HCT116 (cell line): Measurements from ENCODE around the gene OTOP2. TPM values are rescaled to one million over a fixed set of nuclear protein-coding genes. Genes with fewer than 3 reads are reported as not detected.

Experiments
- ATAC-seq: fragments of 200-7000 bp; cut with Tn5 transposase; 2 replicates; pipeline ENCODE4 v1.9.1; 2020; ENCODE audit warnings: mild to moderate bottlenecking, moderate library complexity
- BruUV-seq: library from RNA; stranded (reverse); fragments of 400-500 nt; replicated peaks from 2 replicates; lab custom pipeline; 2021; lab: Mats Ljungman, UMichigan
- CTCF ChIA-PET: fragments of 300-600 bp; sonication (Branson Sonifier 250); formaldehyde crosslinking; loops from one replicate; lab custom pipeline; 2021; ENCODE audit warnings: antibody characterized with exemption; lab: Charles Lee
- POLR2A ChIA-PET: fragments of 300-600, 350-600 bp; sonication (Branson Sonifier 250); formaldehyde crosslinking; loops from one replicate; lab custom pipeline; 2021; ENCODE audit warnings: antibody characterized with exemption; lab: Charles Lee
- RAD21 ChIA-PET, 2 experiments: fragments of 300-600 bp; sonication (Branson Sonifier 250); formaldehyde crosslinking; loops; one replicate each; lab custom pipeline; 2023; ENCODE audit warnings: low total read pairs in 2 of 2; ENCODE audit not compliant: uncharacterized antibody in 2 of 2, unreplicated experiment in 2 of 2, low non-redundant PET in 1 of 2; lab: Charles Lee
- DNase-seq: peaks from one replicate; pipeline ENCODE4 v3.0.0-alpha.2; 2010; ENCODE audit warnings: low read depth, low spot score
- H2AFZ ChIP-seq: fragments of 200-600 bp; shearing (Covaris generic), sonication (generic); 2 replicates; pipeline ENCODE4 v1.6.1; 2017; ENCODE audit warnings: low read depth, mixed run types, mixed read lengths, antibody characterized with exemption, low read length; ENCODE audit not compliant: poor library complexity, severe bottlenecking
- H3K27ac ChIP-seq: 2 replicates; pipeline ENCODE4 v1.5.1; 2012; ENCODE audit warnings: low read depth, low read length
- H3K27me3 ChIP-seq: fragments of 200-600 bp; sonication (generic); 2 replicates; pipeline ENCODE4 v1.6.1; 2016; ENCODE audit warnings: mixed run types, low read length, mixed read lengths; ENCODE audit not compliant: insufficient read depth
- H3K36me3 ChIP-seq, 2 experiments: fragments of 200-500 bp in 1 of 2; fragments of 200-600 bp in 1 of 2; sonication (Bioruptor generic) in 1 of 2; sonication (generic) in 1 of 2; 2 replicates each; pipeline versions ENCODE4 v1.5.1 to v1.6.1; 2014 to 2016; ENCODE audit warnings: low read length in 2 of 2, inconsistent platforms in 1 of 2, mixed read lengths in 1 of 2, mixed run types in 1 of 2; ENCODE audit not compliant: insufficient read depth in 2 of 2, control insufficient read depth in 1 of 2
- H3K4me1 ChIP-seq, 2 experiments: fragments of 200-600 bp in 1 of 2; sonication (generic) in 1 of 2; 2 replicates each; pipeline versions ENCODE4 v1.5.1 to v1.6.1; 2012 to 2017; ENCODE audit warnings: low read length in 2 of 2, inconsistent platforms in 1 of 2, mild to moderate bottlenecking in 1 of 2, mixed read lengths in 1 of 2, mixed run types in 1 of 2, moderate library complexity in 1 of 2; ENCODE audit not compliant: insufficient read depth in 2 of 2, control insufficient read depth in 1 of 2
- H3K4me2 ChIP-seq: fragments of 200-600 bp; sonication (generic); 2 replicates; pipeline ENCODE4 v1.6.1; 2017; ENCODE audit warnings: mixed run types, low read length, mixed read lengths
- H3K4me3 ChIP-seq, 2 experiments: fragments of 200-600 bp in 1 of 2; sonication (generic) in 1 of 2; replicated peaks in 1 of 2; 2 replicates each; pipeline ENCODE4 v1.5.1; 2011 to 2016; ENCODE audit warnings: low read length in 2 of 2, control low read depth in 1 of 2, low read depth in 1 of 2, mild to moderate bottlenecking in 1 of 2, mixed read lengths in 1 of 2, mixed run types in 1 of 2
- H3K79me2 ChIP-seq: fragments of 200-600 bp; sonication (generic); 2 replicates; pipeline ENCODE4 v1.6.1; 2017; ENCODE audit warnings: mild to moderate bottlenecking, mixed run types, low read length, moderate library complexity, mixed read lengths; ENCODE audit not compliant: insufficient read depth
- H3K9ac ChIP-seq: fragments of 200-600 bp; sonication (generic); 2 replicates; pipeline ENCODE4 v1.6.1; 2016; ENCODE audit warnings: low read length, mixed read lengths
- H3K9me2 ChIP-seq: fragments of 200-600 bp; sonication (generic), shearing (Covaris generic); 2 replicates; pipeline ENCODE4 v1.6.1; 2017; ENCODE audit warnings: mixed run types, mild to moderate bottlenecking, moderate library complexity; ENCODE audit not compliant: insufficient read depth
- H3K9me3 ChIP-seq, 2 experiments: fragments of 200-500 bp in 1 of 2; fragments of 200-600 bp in 1 of 2; sonication (Bioruptor generic) in 1 of 2; sonication (generic) in 1 of 2; 2 replicates each; pipeline ENCODE4 v1.6.1; 2014 to 2017; ENCODE audit warnings: low read length in 2 of 2, mixed read lengths in 2 of 2, inconsistent platforms in 1 of 2, low read depth in 1 of 2, mild to moderate bottlenecking in 1 of 2, mixed run types in 1 of 2, moderate library complexity in 1 of 2; ENCODE audit not compliant: control insufficient read depth in 1 of 2, insufficient read depth in 1 of 2
- H4K20me1 ChIP-seq: fragments of 200-600 bp; sonication (generic), shearing (Covaris generic); 2 replicates; pipeline ENCODE4 v1.6.1; 2017; ENCODE audit warnings: mixed run types, mild to moderate bottlenecking, moderate library complexity; ENCODE audit not compliant: insufficient read depth
- EZH2phosphoT487 ChIP-seq: fragments of 200-600 bp; IDR thresholded peaks from 2 replicates; pipeline ENCODE4 v1.6.1; 2018; ENCODE audit warnings: antibody characterized with exemption, borderline replicate concordance
- FOSL1 ChIP-seq: IDR thresholded peaks from 2 replicates; pipeline ENCODE4 v1.6.1; 2012; ENCODE audit warnings: low read depth
- POLR2A ChIP-seq: IDR thresholded peaks from 2 replicates; pipeline ENCODE4 v1.7.0; 2011; ENCODE audit warnings: borderline replicate concordance; ENCODE audit not compliant: insufficient read depth, insufficient read length; ENCODE audit errors: extremely low read depth
- REST ChIP-seq: IDR thresholded peaks from 2 replicates; pipeline ENCODE4 v1.6.1; 2012; ENCODE audit warnings: low read depth
- SIN3A ChIP-seq: IDR thresholded peaks from 2 replicates; pipeline ENCODE4 v1.6.1; 2012; ENCODE audit warnings: low read depth
- SP1 ChIP-seq: IDR thresholded peaks from 2 replicates; pipeline ENCODE4 v1.6.1; 2012; ENCODE audit warnings: low read depth
- SRF ChIP-seq: IDR thresholded peaks from 2 replicates; pipeline ENCODE4 v1.6.1; 2012; ENCODE audit warnings: low read depth
- ZNF274 ChIP-seq: fragments of 200-500 bp; sonication (Bioruptor generic); IDR thresholded peaks from 2 replicates; pipeline ENCODE4 v1.6.1; 2014; ENCODE audit warnings: mild to moderate bottlenecking, low read depth, low read length, inconsistent platforms
- intact Hi-C: fragments of 100-400 bp; cut with micrococcal nuclease; formaldehyde crosslinking; loops from 2 replicates; pipeline ENCODE4 v1.10.0; 2022
- total RNA-seq: library from RNA; stranded (reverse); gene quantifications from one replicate; pipeline ENCODE4 v1.2.1, GENCODE V29; 2021; ENCODE audit not compliant: unreplicated experiment
- TF ChIP-seq, protein P1 (sequence below): IDR thresholded peaks from 2 replicates; pipeline ENCODE4 v1.6.1; 2011; ENCODE audit warnings: mild to moderate bottlenecking, low read length, moderate library complexity; ENCODE audit not compliant: insufficient replicate concordance; ENCODE audit errors: extremely low read depth

OTOP2 gene
- total RNA-seq, 1 experiment from 2014 or later, result not detected

DNA sequence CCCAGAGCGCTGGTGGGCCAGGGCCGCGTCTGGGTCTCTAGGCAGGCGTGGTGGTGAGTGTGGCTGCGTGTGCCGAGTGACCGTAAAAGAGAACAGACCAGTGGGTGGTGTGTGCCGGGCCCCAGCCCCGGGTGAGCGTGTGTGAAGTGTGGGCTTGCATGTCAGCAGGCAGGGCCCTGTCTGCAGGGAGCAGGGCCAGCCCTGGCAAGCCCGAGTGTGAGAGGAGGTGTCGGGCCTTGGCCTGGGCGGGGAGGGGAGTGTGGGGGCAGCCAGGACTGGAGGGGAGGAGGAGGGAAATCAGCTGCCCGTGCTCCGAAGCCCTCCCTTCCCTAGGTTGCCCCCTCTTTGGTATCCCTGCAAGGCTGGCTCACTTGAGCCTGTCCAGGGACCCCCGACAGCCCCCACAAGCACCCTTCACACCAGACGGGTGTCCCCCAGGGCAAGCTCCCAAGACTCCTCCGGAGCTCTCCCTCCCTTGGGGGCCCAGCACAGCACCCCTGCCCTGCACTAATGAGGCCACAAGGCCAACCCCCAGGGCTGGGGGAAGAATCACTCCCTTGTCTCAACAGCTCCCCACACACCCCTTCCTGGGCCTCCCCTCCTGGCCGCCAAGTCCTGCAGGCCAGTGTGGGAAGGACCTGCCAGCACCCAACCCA is 2.9 kb upstream of the OTOP2 start:
- no TSS peak for BruUV-seq

More for the DNA sequence above, 2.9 kb upstream of the OTOP2 start:
- ATAC-seq (no peak; the same call in 1 of the 2 replicates), DNase-seq (no peak)
- Histone ChIP-seq H3K9ac (no peak overlapping the region), H3K4me2 (peak overlapping the region; percentile 18; the same call in 1 of the 2 replicates), H3K36me3 (peaks cover 0 to 2% of the 10 kb centered on the region in 2 experiments; a peak in 1 of 4 replicates), H2AFZ (no peak overlapping the region), H3K4me3 (no peak overlapping the region), H3K27me3 (peaks cover 4% of the 10 kb centered on the region; the same call in 1 of the 2 replicates), H3K4me1 (peaks cover 16 to 34% of the 10 kb centered on the region in 2 experiments), H3K79me2 (no peaks in the 10 kb centered on the region), H3K27ac (peak overlapping the region; percentile 13; the same call in 1 of the 2 replicates), H3K9me3 (no peaks in the 10 kb centered on the region), H4K20me1 (no peaks in the 10 kb centered on the region), H3K9me2 (no peaks in the 10 kb centered on the region)
- RAD21 ChIA-PET, result no interaction called here
- TF ChIP-seq, protein P1, sequence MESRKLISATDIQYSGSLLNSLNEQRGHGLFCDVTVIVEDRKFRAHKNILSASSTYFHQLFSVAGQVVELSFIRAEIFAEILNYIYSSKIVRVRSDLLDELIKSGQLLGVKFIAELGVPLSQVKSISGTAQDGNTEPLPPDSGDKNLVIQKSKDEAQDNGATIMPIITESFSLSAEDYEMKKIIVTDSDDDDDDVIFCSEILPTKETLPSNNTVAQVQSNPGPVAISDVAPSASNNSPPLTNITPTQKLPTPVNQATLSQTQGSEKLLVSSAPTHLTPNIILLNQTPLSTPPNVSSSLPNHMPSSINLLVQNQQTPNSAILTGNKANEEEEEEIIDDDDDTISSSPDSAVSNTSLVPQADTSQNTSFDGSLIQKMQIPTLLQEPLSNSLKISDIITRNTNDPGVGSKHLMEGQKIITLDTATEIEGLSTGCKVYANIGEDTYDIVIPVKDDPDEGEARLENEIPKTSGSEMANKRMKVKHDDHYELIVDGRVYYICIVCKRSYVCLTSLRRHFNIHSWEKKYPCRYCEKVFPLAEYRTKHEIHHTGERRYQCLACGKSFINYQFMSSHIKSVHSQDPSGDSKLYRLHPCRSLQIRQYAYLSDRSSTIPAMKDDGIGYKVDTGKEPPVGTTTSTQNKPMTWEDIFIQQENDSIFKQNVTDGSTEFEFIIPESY, result no peak
- TF ChIP-seq FOSL1, result no peak
- TF ChIP-seq POLR2A, result no peak
- no peak for TF ChIP-seq SIN3A
- TF ChIP-seq REST, result no peak
- TF ChIP-seq ZNF274, result no peak
- TF ChIP-seq SRF, result no peak
- TF ChIP-seq EZH2phosphoT487, result no peak
- TF ChIP-seq SP1, result no peak
- intact Hi-C loops, result no loop called here
- POLR2A ChIA-PET, result no interaction called here
- CTCF ChIA-PET, result interaction anchor here (1.1 kb wide), 1 partner anchor 39 kb away, joined by 3 read pairs; no protein-coding TSS in a partner anchor
